Measurements from ENCODE around the gene STUB1. TPM values are rescaled to one million over a fixed set of nuclear protein-coding genes. Genes with fewer than 3 reads are reported as not detected.

Gene STUB1
- total and polyA plus RNA-seq, 2 experiments from 2014 or later, result 201 to 207 TPM

GRCh38 chr16:657487-657886 lies 22.7 kb upstream of the STUB1 start:
- in situ Hi-C loops (cut with MboI), result no loop called here
- Histone ChIP-seq H4K20me1 (ENCODE audit: insufficient read depth) (no peaks in the 10 kb centered on the region), H3K79me2 (ENCODE audit: insufficient read depth) (no peaks in the 10 kb centered on the region), H3K9me3 (ENCODE audit: low read depth) (no peaks in the 10 kb centered on the region), H3K27me3 (replicated peaks; ENCODE audit: insufficient read depth) (no peaks in the 10 kb centered on the region), H2AFZ (no peak overlapping the region), H3K9ac (no peak overlapping the region), H3K9me2 (ENCODE audit: insufficient read depth) (no peaks in the 10 kb centered on the region), H3K4me1 (ENCODE audit: insufficient read depth) (no peaks in the 10 kb centered on the region), H3K27ac (no peak overlapping the region), H3K36me3 (ENCODE audit: low read depth) (no peaks in the 10 kb centered on the region), H3F3A (ENCODE audit: insufficient read depth) (no peaks in the 10 kb centered on the region), H3K4me2 (ENCODE audit: unreplicated experiment) (no peak overlapping the region), H3K4me3 (no peak overlapping the region)
- TF ChIP-seq EZH2 (IDR thresholded peaks at IDR 0.05; ENCODE audit: insufficient read depth, poor library complexity, severe bottlenecking) (no peak), EZH2phosphoT487 (IDR thresholded peaks at IDR 0.05; ENCODE audit: insufficient read depth, low read depth) (no peak)
- WGBS, 2 experiments (ENCODE audit: low coverage in 1 of 2, low lambda C conversion rate in 2 of 2, missing lambda C conversion rate in 2 of 2), result 89 to 94% methylated on average over 9 to 22 of the region's 22 CpGs
- DNase-seq, result no peak

- no peak overlapping the region for H3K27ac ChIP-seq
- H3K4me2 ChIP-seq (ENCODE audit: unreplicated experiment), result no peak overlapping the region
- H3F3A ChIP-seq (ENCODE audit: insufficient read depth), result no peaks in the 10 kb centered on the region
- 91 to 95% methylated on average over 27 to 35 of the region's 35 CpGs for WGBS, 2 experiments (ENCODE audit: low coverage in 1 of 2, low lambda C conversion rate in 2 of 2, missing lambda C conversion rate in 2 of 2)
- no peaks in the 10 kb centered on the region for H3K79me2 ChIP-seq (ENCODE audit: insufficient read depth)
- no peak overlapping the region for H3K9ac ChIP-seq
- H3K4me3 ChIP-seq, result no peak overlapping the region
- no peaks in the 10 kb centered on the region for H3K9me2 ChIP-seq (ENCODE audit: insufficient read depth)
- H3K9me3 ChIP-seq (ENCODE audit: low read depth), result no peaks in the 10 kb centered on the region
- no peaks in the 10 kb centered on the region for H3K36me3 ChIP-seq (ENCODE audit: low read depth)
- H3K27me3 ChIP-seq (replicated peaks; ENCODE audit: insufficient read depth), result no peaks in the 10 kb centered on the region
- TF ChIP-seq EZH2 (IDR thresholded peaks at IDR 0.05; ENCODE audit: insufficient read depth, poor library complexity, severe bottlenecking), result no peak
- no peak for TF ChIP-seq EZH2phosphoT487 (IDR thresholded peaks at IDR 0.05; ENCODE audit: insufficient read depth, low read depth)
- no peaks in the 10 kb centered on the region for H4K20me1 ChIP-seq (ENCODE audit: insufficient read depth)
- in situ Hi-C loops (cut with MboI), result no loop called here
- no peak overlapping the region for H2AFZ ChIP-seq
- no peaks in the 10 kb centered on the region for H3K4me1 ChIP-seq (ENCODE audit: insufficient read depth)
- no peak for DNase-seq
Measured at GRCh38 chr16:658679-659571, 21.3 kb upstream of the STUB1 start.

GRCh38 chr16:659618-660017 lies 20.6 kb upstream of the STUB1 start:
- Histone ChIP-seq H3K4me1 (ENCODE audit: insufficient read depth) (no peaks in the 10 kb centered on the region), H2AFZ (no peak overlapping the region), H3K27ac (no peak overlapping the region), H3K79me2 (ENCODE audit: insufficient read depth) (no peaks in the 10 kb centered on the region), H3K9me3 (ENCODE audit: low read depth) (no peaks in the 10 kb centered on the region), H3K27me3 (replicated peaks; ENCODE audit: insufficient read depth) (no peaks in the 10 kb centered on the region), H3K4me3 (no peak overlapping the region), H3K9ac (no peak overlapping the region), H4K20me1 (ENCODE audit: insufficient read depth) (no peaks in the 10 kb centered on the region), H3K36me3 (ENCODE audit: low read depth) (no peaks in the 10 kb centered on the region), H3F3A (ENCODE audit: insufficient read depth) (no peaks in the 10 kb centered on the region), H3K4me2 (ENCODE audit: unreplicated experiment) (no peak overlapping the region), H3K9me2 (ENCODE audit: insufficient read depth) (no peaks in the 10 kb centered on the region)
- no peak for DNase-seq
- TF ChIP-seq EZH2 (IDR thresholded peaks at IDR 0.05; ENCODE audit: insufficient read depth, poor library complexity, severe bottlenecking) (no peak), EZH2phosphoT487 (IDR thresholded peaks at IDR 0.05; ENCODE audit: insufficient read depth, low read depth) (no peak)
- WGBS, 2 experiments (ENCODE audit: low coverage in 1 of 2, low lambda C conversion rate in 2 of 2, missing lambda C conversion rate in 2 of 2), result 95 to 96% methylated on average over 13 to 14 of the region's 20 CpGs
- in situ Hi-C loops (cut with MboI), result no loop called here

GRCh38 chr16:660132-660458 lies 20.1 kb upstream of the STUB1 start:
- Histone ChIP-seq H3K36me3 (ENCODE audit: low read depth) (no peaks in the 10 kb centered on the region), H3K9me2 (ENCODE audit: insufficient read depth) (no peaks in the 10 kb centered on the region), H3K27me3 (replicated peaks; ENCODE audit: insufficient read depth) (no peaks in the 10 kb centered on the region), H3K4me2 (ENCODE audit: unreplicated experiment) (no peak overlapping the region), H3K9ac (no peak overlapping the region), H3K4me3 (no peak overlapping the region), H3K4me1 (ENCODE audit: insufficient read depth) (no peaks in the 10 kb centered on the region), H4K20me1 (ENCODE audit: insufficient read depth) (no peaks in the 10 kb centered on the region), H3K27ac (no peak overlapping the region), H3K9me3 (ENCODE audit: low read depth) (no peaks in the 10 kb centered on the region), H3K79me2 (ENCODE audit: insufficient read depth) (no peaks in the 10 kb centered on the region), H3F3A (ENCODE audit: insufficient read depth) (no peaks in the 10 kb centered on the region), H2AFZ (no peak overlapping the region)
- in situ Hi-C loops (cut with MboI), result no loop called here
- TF ChIP-seq EZH2 (IDR thresholded peaks at IDR 0.05; ENCODE audit: insufficient read depth, poor library complexity, severe bottlenecking) (no peak), EZH2phosphoT487 (IDR thresholded peaks at IDR 0.05; ENCODE audit: insufficient read depth, low read depth) (no peak)
- DNase-seq, result no peak
- 79 to 95% methylated on average over 3 to 6 of the region's 6 CpGs for WGBS, 2 experiments (ENCODE audit: low coverage in 1 of 2, low lambda C conversion rate in 2 of 2, missing lambda C conversion rate in 2 of 2)

Measured in GM23248 (cell line).